ENCODE results near the gene LARGE1. TPM values are rescaled to one million over a fixed set of nuclear protein-coding genes. Genes with fewer than 3 reads are reported as not detected.

LARGE1 gene
- total RNA-seq, 1 experiment from 2014 or later: 5.8 TPM

- Histone ChIP-seq H3K36me3 (ENCODE audit: control insufficient read depth, insufficient read depth, low read length) (no peaks in the 10 kb centered on the region), H3K4me3 (ENCODE audit: low read depth, low read length) (no peak overlapping the region; the same call in 1 of the 2 replicates), H3K27me3 (replicated peaks; ENCODE audit: control insufficient read depth, insufficient read depth, low read length) (no peaks in the 10 kb centered on the region), H3K9me3 (no peaks in the 10 kb centered on the region), H3K4me1 (peaks cover 19% of the 10 kb centered on the region)
- H3K9me3 Mint-ChIP-seq (ENCODE audit: unreplicated experiment): no peaks in the 10 kb centered on the region
- no peak overlapping the region for H3K4me3 Mint-ChIP-seq (ENCODE audit: unreplicated experiment)
- no peak overlapping the region for H3K27ac Mint-ChIP-seq (ENCODE audit: unreplicated experiment)
- H3K4me1 Mint-ChIP-seq (ENCODE audit: low read depth, unreplicated experiment): peaks cover 19% of the 10 kb centered on the region
- H3K36me3 Mint-ChIP-seq (ENCODE audit: insufficient read depth, unreplicated experiment): no peaks in the 10 kb centered on the region
- CTCF ChIA-PET: no interaction called here
- DNase-seq: peak in 1 of 2 experiments; percentile 5
- no TSS peak for BruUV-seq (replicated peaks)
- POLR2A ChIA-PET: no interaction called here
- intact Hi-C loops (cut with micrococcal nuclease; ENCODE audit: unreplicated experiment): loop anchor here (1.0 kb wide), 1 partner anchor 33 kb away; no protein-coding TSS in a partner anchor
- no peak for TF ChIP-seq CTCF (IDR thresholded peaks at IDR 0.05; ENCODE audit: insufficient read depth in 1 of 2, low read depth in 1 of 2, low read length in 1 of 2, severe bottlenecking in 1 of 2, unreplicated experiment in 1 of 2)
- H3K27me3 Mint-ChIP-seq (ENCODE audit: insufficient read depth, unreplicated experiment): no peaks in the 10 kb centered on the region
These were observed 346.8 kb downstream of the LARGE1 start for GRCh38 chr22:33573479-33573878.

- no peaks in the 10 kb centered on the region for H3K9me3 Mint-ChIP-seq (ENCODE audit: unreplicated experiment)
- intact Hi-C loops (cut with micrococcal nuclease; ENCODE audit: unreplicated experiment): no loop called here
- H3K4me3 Mint-ChIP-seq (ENCODE audit: unreplicated experiment): no peak overlapping the region
- H3K27ac Mint-ChIP-seq (ENCODE audit: unreplicated experiment): no peak overlapping the region
- H3K4me1 ChIP-seq: peaks cover 8% of the 10 kb centered on the region
- H3K4me3 ChIP-seq (ENCODE audit: low read depth, low read length): no peak overlapping the region
- H3K4me1 Mint-ChIP-seq (ENCODE audit: low read depth, unreplicated experiment): peaks cover 7% of the 10 kb centered on the region
- CTCF ChIA-PET: no interaction called here
- H3K36me3 ChIP-seq (ENCODE audit: control insufficient read depth, insufficient read depth, low read length): no peaks in the 10 kb centered on the region
- no peaks in the 10 kb centered on the region for H3K9me3 ChIP-seq
- H3K27me3 ChIP-seq (replicated peaks; ENCODE audit: control insufficient read depth, insufficient read depth, low read length): no peaks in the 10 kb centered on the region
- POLR2A ChIA-PET: no interaction called here
- no peaks in the 10 kb centered on the region for H3K36me3 Mint-ChIP-seq (ENCODE audit: insufficient read depth, unreplicated experiment)
- no TSS peak for BruUV-seq (replicated peaks)
- TF ChIP-seq CTCF (IDR thresholded peaks at IDR 0.05; ENCODE audit: insufficient read depth in 1 of 2, low read depth in 1 of 2, low read length in 1 of 2, severe bottlenecking in 1 of 2, unreplicated experiment in 1 of 2): no peak
- DNase-seq: no peak
- no peaks in the 10 kb centered on the region for H3K27me3 Mint-ChIP-seq (ENCODE audit: insufficient read depth, unreplicated experiment)
These were observed 348.2 kb downstream of the LARGE1 start for GRCh38 chr22:33572086-33572485.

GRCh38 chr22:33570110-33570509 lies 350.2 kb downstream of the LARGE1 start:
- Histone ChIP-seq H3K4me1 (peaks cover 8% of the 10 kb centered on the region), H3K9me3 (no peaks in the 10 kb centered on the region), H3K4me3 (ENCODE audit: low read depth, low read length) (no peak overlapping the region), H3K27me3 (replicated peaks; ENCODE audit: control insufficient read depth, insufficient read depth, low read length) (no peaks in the 10 kb centered on the region), H3K36me3 (ENCODE audit: control insufficient read depth, insufficient read depth, low read length) (no peaks in the 10 kb centered on the region)
- intact Hi-C loops (cut with micrococcal nuclease; ENCODE audit: unreplicated experiment): no loop called here
- no peak overlapping the region for H3K4me3 Mint-ChIP-seq (ENCODE audit: unreplicated experiment)
- no peak for DNase-seq
- no TSS peak for BruUV-seq (replicated peaks)
- TF ChIP-seq CTCF (IDR thresholded peaks at IDR 0.05; ENCODE audit: insufficient read depth in 1 of 2, low read depth in 1 of 2, low read length in 1 of 2, severe bottlenecking in 1 of 2, unreplicated experiment in 1 of 2): no peak
- H3K27ac Mint-ChIP-seq (ENCODE audit: unreplicated experiment): no peak overlapping the region
- peaks cover 5% of the 10 kb centered on the region for H3K4me1 Mint-ChIP-seq (ENCODE audit: low read depth, unreplicated experiment)
- no peaks in the 10 kb centered on the region for H3K36me3 Mint-ChIP-seq (ENCODE audit: insufficient read depth, unreplicated experiment)
- ChIA-PET CTCF (no interaction called here), POLR2A (no interaction called here)
- H3K9me3 Mint-ChIP-seq (ENCODE audit: unreplicated experiment): no peaks in the 10 kb centered on the region
- H3K27me3 Mint-ChIP-seq (ENCODE audit: insufficient read depth, unreplicated experiment): no peaks in the 10 kb centered on the region
